ENCODE measurements around the gene C5AR2. TPM values are rescaled to one million over a fixed set of nuclear protein-coding genes. Genes with fewer than 3 reads are reported as not detected.

Gene C5AR2
- total and polyA plus RNA-seq, 8 donors, result 0.09 to 1.2 (median 0.23) TPM; not detected in 1

DNA sequence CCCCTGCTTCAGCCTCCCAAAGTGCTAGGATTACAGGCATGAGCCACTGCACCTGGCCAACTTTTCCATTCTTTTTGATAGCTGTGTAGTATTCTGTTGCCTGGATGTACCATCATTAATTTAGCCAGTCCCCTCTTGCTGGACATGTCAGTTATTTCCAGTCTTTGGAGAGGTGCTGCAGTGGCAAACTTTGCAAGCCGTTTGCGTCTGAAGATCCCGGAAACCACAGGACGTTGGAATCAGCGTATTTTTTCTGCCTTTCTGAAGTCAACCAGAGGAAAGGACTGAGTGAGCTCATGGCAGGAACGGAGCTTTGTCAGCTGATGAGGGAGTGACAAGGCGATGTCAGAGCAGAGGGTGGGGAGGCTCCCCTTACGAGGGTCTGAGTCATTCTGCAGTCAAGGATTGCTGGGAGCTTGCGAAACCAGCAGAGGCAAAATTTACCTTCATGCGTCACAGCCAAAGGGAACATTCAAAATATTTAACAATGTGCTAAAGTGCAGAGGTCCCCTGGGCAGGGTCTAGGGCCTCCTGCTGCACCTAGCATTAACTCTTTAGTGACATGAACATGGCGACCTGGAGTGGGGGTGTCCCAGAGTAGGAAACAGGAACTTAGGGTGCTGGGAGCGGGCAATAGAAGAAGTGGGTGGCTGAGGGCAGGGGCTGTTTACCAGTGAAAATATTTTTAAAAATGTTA is 16.7 kb upstream of the C5AR2 start:
- DNase-seq (peak in 2 of 6 donors; percentile 36 to 67), FAIRE-seq (no peak), ATAC-seq (peak in 3 of 4 donors; percentile 64 to 80 (median 78))
- Histone ChIP-seq H3K4me3 (no peak overlapping the region), H3K4me1 (no peaks in the 10 kb centered on the region), H3K27ac (peak overlapping the region in 2 of 4 donors; percentile 44 to 53), H3K27me3 (no peaks in the 10 kb centered on the region), H3K36me3 (no peaks in the 10 kb centered on the region), H3K9me3 (no peaks in the 10 kb centered on the region)
- TF ChIP-seq, protein P1, sequence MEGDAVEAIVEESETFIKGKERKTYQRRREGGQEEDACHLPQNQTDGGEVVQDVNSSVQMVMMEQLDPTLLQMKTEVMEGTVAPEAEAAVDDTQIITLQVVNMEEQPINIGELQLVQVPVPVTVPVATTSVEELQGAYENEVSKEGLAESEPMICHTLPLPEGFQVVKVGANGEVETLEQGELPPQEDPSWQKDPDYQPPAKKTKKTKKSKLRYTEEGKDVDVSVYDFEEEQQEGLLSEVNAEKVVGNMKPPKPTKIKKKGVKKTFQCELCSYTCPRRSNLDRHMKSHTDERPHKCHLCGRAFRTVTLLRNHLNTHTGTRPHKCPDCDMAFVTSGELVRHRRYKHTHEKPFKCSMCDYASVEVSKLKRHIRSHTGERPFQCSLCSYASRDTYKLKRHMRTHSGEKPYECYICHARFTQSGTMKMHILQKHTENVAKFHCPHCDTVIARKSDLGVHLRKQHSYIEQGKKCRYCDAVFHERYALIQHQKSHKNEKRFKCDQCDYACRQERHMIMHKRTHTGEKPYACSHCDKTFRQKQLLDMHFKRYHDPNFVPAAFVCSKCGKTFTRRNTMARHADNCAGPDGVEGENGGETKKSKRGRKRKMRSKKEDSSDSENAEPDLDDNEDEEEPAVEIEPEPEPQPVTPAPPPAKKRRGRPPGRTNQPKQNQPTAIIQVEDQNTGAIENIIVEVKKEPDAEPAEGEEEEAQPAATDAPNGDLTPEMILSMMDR (IDR thresholded peaks at IDR 0.05), result no peak
- intact Hi-C loops (cut with DNase I), result no loop called here
- WGBS, 2 donors, result 47 to 48% methylated on average over 12 of the region's 12 CpGs

DNA sequence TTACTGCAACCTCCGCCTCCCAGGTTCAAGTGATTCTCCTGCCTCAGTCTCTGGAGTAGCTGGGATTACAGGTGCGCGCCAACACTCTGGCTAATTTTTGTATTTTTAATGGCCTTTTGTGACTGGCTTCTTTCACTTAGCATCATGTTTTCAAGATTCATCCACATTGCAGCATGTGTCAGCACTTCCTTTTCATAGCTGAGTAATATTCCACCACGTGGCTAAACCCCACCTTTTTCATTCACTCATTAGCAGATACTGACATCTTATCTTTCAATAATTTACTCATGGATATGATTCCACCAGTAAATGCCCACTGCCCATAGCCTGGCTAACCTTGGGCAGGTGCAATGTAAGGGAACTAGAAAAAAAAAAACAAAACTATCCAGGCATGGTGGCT is 15.5 kb upstream of the C5AR2 start:
- no peaks in the 10 kb centered on the region for H3K4me1 ChIP-seq
- intact Hi-C loops (cut with DNase I), result no loop called here
- WGBS, 2 donors, result 82 to 83% methylated on average over 4 of the region's 4 CpGs

DNA sequence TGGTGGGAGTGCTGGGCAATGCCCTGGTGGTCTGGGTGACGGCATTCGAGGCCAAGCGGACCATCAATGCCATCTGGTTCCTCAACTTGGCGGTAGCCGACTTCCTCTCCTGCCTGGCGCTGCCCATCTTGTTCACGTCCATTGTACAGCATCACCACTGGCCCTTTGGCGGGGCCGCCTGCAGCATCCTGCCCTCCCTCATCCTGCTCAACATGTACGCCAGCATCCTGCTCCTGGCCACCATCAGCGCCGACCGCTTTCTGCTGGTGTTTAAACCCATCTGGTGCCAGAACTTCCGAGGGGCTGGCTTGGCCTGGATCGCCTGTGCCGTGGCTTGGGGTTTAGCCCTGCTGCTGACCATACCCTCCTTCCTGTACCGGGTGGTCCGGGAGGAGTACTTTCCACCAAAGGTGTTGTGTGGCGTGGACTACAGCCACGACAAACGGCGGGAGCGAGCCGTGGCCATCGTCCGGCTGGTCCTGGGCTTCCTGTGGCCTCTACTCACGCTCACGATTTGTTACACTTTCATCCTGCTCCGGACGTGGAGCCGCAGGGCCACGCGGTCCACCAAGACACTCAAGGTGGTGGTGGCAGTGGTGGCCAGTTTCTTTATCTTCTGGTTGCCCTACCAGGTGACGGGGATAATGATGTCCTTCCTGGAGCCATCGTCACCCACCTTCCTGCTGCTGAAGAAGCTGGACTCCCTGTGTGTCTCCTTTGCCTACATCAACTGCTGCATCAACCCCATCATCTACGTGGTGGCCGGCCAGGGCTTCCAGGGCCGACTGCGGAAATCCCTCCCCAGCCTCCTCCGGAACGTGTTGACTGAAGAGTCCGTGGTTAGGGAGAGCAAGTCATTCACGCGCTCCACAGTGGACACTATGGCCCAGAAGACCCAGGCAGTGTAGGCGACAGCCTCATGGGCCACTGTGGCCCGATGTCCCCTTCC is 11.8 kb upstream of the C5AR2 start:
- TF ChIP-seq, protein P1 (IDR thresholded peaks at IDR 0.05), result no peak
- ATAC-seq (no peak), FAIRE-seq (no peak), DNase-seq (no peak)
- Histone ChIP-seq H3K36me3 (no peaks in the 10 kb centered on the region), H3K27me3 (no peaks in the 10 kb centered on the region), H3K4me3 (no peak overlapping the region), H3K9me3 (no peaks in the 10 kb centered on the region), H3K4me1 (no peaks in the 10 kb centered on the region), H3K27ac (no peak overlapping the region)
- WGBS, 2 donors, result 86 to 91% methylated on average over 46 of the region's 46 CpGs
- intact Hi-C loops (cut with DNase I), result no loop called here

More for the DNA sequence above, 15.5 kb upstream of the C5AR2 start:
- FAIRE-seq, result no peak
- TF ChIP-seq, protein P1 (IDR thresholded peaks at IDR 0.05), result no peak
- Histone ChIP-seq H3K36me3 (no peaks in the 10 kb centered on the region), H3K27ac (no peak overlapping the region), H3K4me3 (no peak overlapping the region), H3K9me3 (no peaks in the 10 kb centered on the region), H3K27me3 (no peaks in the 10 kb centered on the region)
- ATAC-seq, result no peak
- no peak for DNase-seq

DNA sequence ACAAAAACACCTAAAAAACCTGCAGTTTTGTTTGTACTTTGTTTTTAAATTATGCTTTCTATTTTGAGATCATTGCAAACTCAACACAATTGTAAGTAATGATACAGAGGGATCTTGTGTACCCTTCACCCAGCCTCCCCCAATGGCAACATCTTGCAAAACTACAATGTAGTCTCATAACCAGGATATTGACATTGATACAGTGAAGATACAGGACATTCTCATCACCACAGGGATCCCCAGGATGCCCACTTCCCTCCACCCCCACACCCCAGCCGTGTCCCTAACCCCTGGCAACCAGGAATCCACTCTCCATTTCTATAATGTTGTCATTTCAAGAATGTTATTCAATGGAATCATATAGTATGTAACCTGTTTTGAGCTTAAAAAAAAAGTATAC is 10.3 kb upstream of the C5AR2 start:
- TF ChIP-seq, protein P1 (IDR thresholded peaks at IDR 0.05), result no peak
- DNase-seq (no peak), ATAC-seq (no peak), FAIRE-seq (no peak)
- Histone ChIP-seq H3K36me3 (no peaks in the 10 kb centered on the region), H3K27ac (no peak overlapping the region), H3K4me1 (no peaks in the 10 kb centered on the region), H3K27me3 (no peaks in the 10 kb centered on the region), H3K4me3 (no peak overlapping the region), H3K9me3 (no peaks in the 10 kb centered on the region)
- intact Hi-C loops (cut with DNase I), result no loop called here
- WGBS, 2 donors, result 80 to 93% methylated on average over 1 of the region's 1 CpG
